K562 (cell line): ENCODE measurements around the gene BMPER. TPM values are rescaled to one million over a fixed set of nuclear protein-coding genes. Genes with fewer than 3 reads are reported as not detected.

Experiments used
- ATAC-seq: fragments of 200-7000 bp; cut with Tn5 transposase; 3 replicates; pipeline ENCODE4 v1.9.1; 2020; ENCODE audit warnings: moderate library complexity
- BruUV-seq: library from RNA; stranded (reverse); fragments of 400-500 nt; replicated peaks from 2 replicates; lab custom pipeline; 2021; lab: Mats Ljungman, UMichigan
- CTCF ChIA-PET: fragments of 300-600 bp; formaldehyde crosslinking; extraction: SDS; loops from one replicate; lab custom pipeline; 2021; ENCODE audit warnings: low intra/inter-chr PET ratio; lab: Yijun Ruan, JAX
- POLR2A ChIA-PET: fragments of 300-600, 350-650 bp; sonication (Branson Sonifier 250); formaldehyde crosslinking; extraction: SDS; loops from one replicate; lab custom pipeline; 2021; ENCODE audit warnings: antibody characterized with exemption, inconsistent platforms; lab: Yijun Ruan, JAX
- DNase-seq, 4 experiments: peaks; one replicate each; pipeline versions ENCODE4 v3.0.0 to v3.0.0-alpha.2; 2011 to 2018; ENCODE audit warnings: low spot score in 3 of 4, mixed read lengths in 3 of 4; ENCODE audit errors: extremely low read depth in 1 of 4
- FAIRE-seq: peaks from 2 replicates; lab custom pipeline; 2011; peaks lifted over from hg19 to GRCh38; lab: Jason Lieb, UNC
- H2AFZ ChIP-seq: 2 replicates; pipeline ENCODE4 v1.6.0; 2011; ENCODE audit warnings: low read depth, low read length, control low read depth, inconsistent platforms
- H3K27ac ChIP-seq: fragments of 200-600 bp; 3 replicates; pipeline ENCODE4 v1.8.0; 2011; ENCODE audit warnings: low read depth, mild to moderate bottlenecking, control low read depth, inconsistent platforms, low read length, moderate library complexity, mixed read lengths; ENCODE audit errors: extremely low read depth
- H3K27me3 ChIP-seq, 2 experiments: fragments of 300-600 bp in 1 of 2; 2 replicates in 1 of 2; 3 replicates in 1 of 2; pipeline versions ENCODE4 v1.6.0 to v1.8.0; 2011; ENCODE audit warnings: inconsistent platforms in 2 of 2, low read length in 2 of 2, mild to moderate bottlenecking in 1 of 2, mixed read lengths in 1 of 2, moderate library complexity in 1 of 2; ENCODE audit not compliant: control insufficient read depth in 2 of 2, insufficient read depth in 2 of 2
- H3K36me3 ChIP-seq: fragments of 300-600 bp; 3 replicates; pipeline ENCODE4 v1.8.0; 2011; ENCODE audit warnings: mild to moderate bottlenecking, low read length, inconsistent platforms; ENCODE audit not compliant: control insufficient read depth, insufficient read depth
- H3K4me1 ChIP-seq, 2 experiments: fragments of 200-600 bp in 1 of 2; replicated peaks in 1 of 2; 2 replicates in 1 of 2; 3 replicates in 1 of 2; pipeline versions ENCODE4 v1.5.1 to v1.8.0; 2011; ENCODE audit warnings: inconsistent platforms in 2 of 2, low read length in 2 of 2, mild to moderate bottlenecking in 1 of 2, mixed read lengths in 1 of 2, moderate library complexity in 1 of 2; ENCODE audit not compliant: control insufficient read depth in 2 of 2, insufficient read depth in 2 of 2
- H3K4me2 ChIP-seq: 2 replicates; pipeline ENCODE4 v1.6.1; 2011; ENCODE audit warnings: low read length, control low read depth, inconsistent platforms, mixed read lengths; ENCODE audit not compliant: insufficient read depth
- H3K4me3 ChIP-seq: fragments of 200-600 bp; sonication (generic), shearing (Covaris generic); 2 replicates; pipeline ENCODE4 v1.5.1; 2016; ENCODE audit warnings: control low read depth, inconsistent platforms
- H3K79me2 ChIP-seq: fragments of 200-600 bp; 3 replicates; pipeline ENCODE4 v1.8.0; 2011; ENCODE audit warnings: low read length, inconsistent platforms; ENCODE audit not compliant: control insufficient read depth, insufficient read depth
- H3K9ac ChIP-seq, 2 experiments: 2 replicates each; pipeline versions ENCODE4 v1.6.0 to v1.6.1; 2011; ENCODE audit warnings: low read depth in 2 of 2, low read length in 2 of 2, control low read depth in 1 of 2, inconsistent platforms in 1 of 2, mild to moderate bottlenecking in 1 of 2, mixed read lengths in 1 of 2; ENCODE audit not compliant: insufficient read depth in 1 of 2
- H3K9me1 ChIP-seq: one replicate; pipeline ENCODE4 v1.6.0; 2011; ENCODE audit warnings: inconsistent platforms, mild to moderate bottlenecking, low read length, moderate library complexity; ENCODE audit not compliant: control insufficient read depth, insufficient read depth
- H3K9me3 ChIP-seq: replicated peaks from 2 replicates; pipeline ENCODE4 v1.5.1; 2011; ENCODE audit warnings: low read depth, low read length, inconsistent platforms; ENCODE audit not compliant: control insufficient read depth, insufficient read depth
- H4K20me1 ChIP-seq: replicated peaks from 2 replicates; pipeline ENCODE4 v1.6.1; 2011; ENCODE audit warnings: low read length, inconsistent platforms, mixed read lengths; ENCODE audit not compliant: control insufficient read depth, insufficient read depth
- GMEB1 ChIP-seq: fragments of 250-450 bp; sonication (Bioruptor Pico); IDR thresholded peaks from 2 replicates; pipeline ENCODE4 v1.4.0; 2020; ENCODE audit warnings: mild to moderate bottlenecking
- HINFP ChIP-seq: fragments of 450-650 bp; conservative IDR thresholded peaks from 2 replicates; pipeline ENCODE4 v1.6.1; 2016; ENCODE audit warnings: missing genetic modification characterization, low read depth, mild to moderate bottlenecking, control low read depth, missing compliant biosample characterization
- IRF9 ChIP-seq: fragments of 450-650 bp; IDR thresholded peaks from 2 replicates; pipeline ENCODE4 v1.6.1; 2016; ENCODE audit warnings: missing biosample characterization, missing genetic modification characterization
- MTF1 ChIP-seq: fragments of 250-450 bp; sonication (Bioruptor Pico); IDR thresholded peaks from 2 replicates; pipeline ENCODE4 v1.9.0; 2021; ENCODE audit warnings: moderate library complexity, mild to moderate bottlenecking, inconsistent platforms, borderline replicate concordance
- PCBP1 ChIP-seq: fragments of 200-400 bp; formaldehyde crosslinking; IDR thresholded peaks from 2 replicates; pipeline ENCODE4 v1.6.1; 2018; ENCODE audit warnings: mild to moderate bottlenecking, low read depth, low read length; ENCODE audit not compliant: poor library complexity, severe bottlenecking
- POLR2B ChIP-seq: fragments of 450-650 bp; IDR thresholded peaks from 2 replicates; pipeline ENCODE4 v1.6.1; 2018; ENCODE audit warnings: low read depth; ENCODE audit not compliant: partially characterized antibody
- SREBF1 ChIP-seq: fragments of 150-350 bp; IDR thresholded peaks from 2 replicates; pipeline ENCODE4 v1.6.1; 2014; ENCODE audit warnings: antibody characterized with exemption, low read depth, low read length, borderline replicate concordance
- ZNF395 ChIP-seq: fragments of 200-800 bp; sonication (Bioruptor generic); IDR thresholded peaks from 2 replicates; pipeline ENCODE4 v1.6.1; 2017; ENCODE audit warnings: missing genetic modification characterization, missing compliant biosample characterization
- WGBS: fragments of 100-300 bp; shearing (Covaris generic); methylation state at CpG from one replicate; pipeline ENCODE4 v1.1.6; 2016; ENCODE audit warnings: low coverage, mixed read lengths; ENCODE audit not compliant: insufficient coverage; ENCODE audit errors: missing lambda C conversion rate; 5-methylcytosine and 5-hydroxymethylcytosine counted together
- in situ Hi-C: fragments of 300-500 bp; cut with MboI; formaldehyde crosslinking; loops from 4 replicates; pipeline ENCODE4 v1.15.0; 2018; ENCODE audit warnings: inconsistent platforms, mixed read lengths
- intact Hi-C: fragments of 100-400 bp; cut with micrococcal nuclease; formaldehyde crosslinking; loops from 2 replicates; pipeline ENCODE4 v1.14.2; 2022
- polyA plus RNA-seq, 8 experiments: library from polyadenylated mRNA; depleted of rRNA in 4 of 8; stranded (reverse) in 5 of 8; unstranded in 3 of 8; fragments of >200 nt; fragmentation: Nextera tagmentation in 2 of 8; fragmentation: Illumina TruSeq in 1 of 8; extraction: Ambion mirVana in 2 of 8; extraction: Trizol in 1 of 8; gene quantifications; 2 replicates each; pipeline versions ENCODE4 v1.2.1 to v1.2.3, GENCODE V29; 2011 to 2014; ENCODE audit warnings: inconsistent platforms in 1 of 8, missing spikeins in 1 of 8
- total RNA-seq, 7 experiments: library from RNA; depleted of rRNA in 6 of 7; stranded (reverse); fragments of >200 nt in 6 of 7; fragmentation: Illumina TruSeq in 2 of 7; extraction: Trizol in 2 of 7; gene quantifications; 2 replicates each; pipeline versions ENCODE4 v1.2.1 to v1.2.3, GENCODE V29; 2011 to 2021; ENCODE audit warnings: low replicate concordance in 1 of 7

Gene BMPER
- total and polyA plus RNA-seq, 9 of the 15 experiments (the other 6 are each of a cell fraction or from before 2014, with no cell fraction given) = not detected

GRCh38 chr7:34115503-34115902, 210.2 kb downstream of the BMPER start:
- no peak for FAIRE-seq
- POLR2A ChIA-PET = no interaction called here
- Histone ChIP-seq H3K27ac (no peak overlapping the region), H3K36me3 (no peaks in the 10 kb centered on the region), H2AFZ (no peak overlapping the region)
- no peak for DNase-seq
- intact Hi-C loops = no loop called here
- WGBS = 0% methylated on average over 1 of the region's 1 CpG
- TF ChIP-seq HINFP (tag) = no peak
- TF ChIP-seq POLR2B = no peak
- TF ChIP-seq PCBP1 = no peak
- no peak for TF ChIP-seq SREBF1
- TF ChIP-seq, all 486 proteins: peak for 0
- Histone ChIP-seq H3K27me3 (no peaks in the 10 kb centered on the region), H4K20me1 (no peaks in the 10 kb centered on the region), H3K9me1 (no peaks in the 10 kb centered on the region), H3K79me2 (no peaks in the 10 kb centered on the region), H3K4me1 (no peaks in the 10 kb centered on the region), H3K4me2 (no peak overlapping the region), H3K9me3 (no peaks in the 10 kb centered on the region), H3K4me3 (no peak overlapping the region), H3K9ac (no peak overlapping the region)
- CTCF ChIA-PET = no interaction called here
- in situ Hi-C loops = no loop called here
- no peak for ATAC-seq
- no TSS peak for BruUV-seq

- TF ChIP-seq IRF9 (tag) = no peak
- no peak for TF ChIP-seq MTF1
- no peak for TF ChIP-seq GMEB1
- no peak for TF ChIP-seq ZNF395 (CRISPR knock-in tag)
- TF ChIP-seq, all 486 proteins: peak for 0
- intact Hi-C loops = no loop called here
- Histone ChIP-seq H3K4me2 (no peak overlapping the region), H3K27me3 (no peaks in the 10 kb centered on the region), H3K79me2 (no peaks in the 10 kb centered on the region), H3K9me3 (no peaks in the 10 kb centered on the region), H3K9me1 (no peaks in the 10 kb centered on the region), H2AFZ (no peak overlapping the region), H3K9ac (no peak overlapping the region), H3K36me3 (no peaks in the 10 kb centered on the region), H3K4me3 (no peak overlapping the region), H3K4me1 (no peaks in the 10 kb centered on the region), H3K27ac (no peak overlapping the region), H4K20me1 (no peaks in the 10 kb centered on the region)
- in situ Hi-C loops = no loop called here
- no TSS peak for BruUV-seq
- POLR2A ChIA-PET = no interaction called here
- CTCF ChIA-PET = no interaction called here
- WGBS = 0% methylated on average over 3 of the region's 3 CpGs
- FAIRE-seq = no peak
- no peak for ATAC-seq
- no peak for DNase-seq
These were observed 212.2 kb downstream of the BMPER start for GRCh38 chr7:34117573-34117972.
